ENCODE data around the gene PI16. TPM values are rescaled to one million over a fixed set of nuclear protein-coding genes. Genes with fewer than 3 reads are reported as not detected.

Gene PI16
- polyA plus RNA-seq, 1 of the 3 experiments (the other 2 are of a cell fraction) = 0.02 TPM

- H2AFZ ChIP-seq (ENCODE audit: low read depth) = no peak overlapping the region
These were observed 26.6 kb upstream of the PI16 start for GRCh38 chr6:36927691-36928546.

GRCh38 chr6:36928547-36928918 lies 26.0 kb upstream of the PI16 start:
- DNase-seq = no peak
- H3K27ac ChIP-seq (ENCODE audit: low read depth in 2 of 2, low read length in 1 of 2) = no peak overlapping the region
- no peaks in the 10 kb centered on the region for H3K27me3 ChIP-seq (ENCODE audit: insufficient read depth)
- no peak for TF ChIP-seq RAD21 (IDR thresholded peaks at IDR 0.05; ENCODE audit: low read length)
- TF ChIP-seq RXRA (IDR thresholded peaks at IDR 0.05; ENCODE audit: borderline replicate concordance, low read depth) = no peak
- no peak for TF ChIP-seq USF2 (IDR thresholded peaks at IDR 0.05; ENCODE audit: borderline replicate concordance, low read depth, low read length)
- TF ChIP-seq MAX (IDR thresholded peaks at IDR 0.05; ENCODE audit: low read depth) = no peak
- TF ChIP-seq TAF1 (IDR thresholded peaks at IDR 0.05; ENCODE audit: borderline replicate concordance, low read depth, low read length) = no peak
- TF ChIP-seq TCF12 (IDR thresholded peaks at IDR 0.05) = no peak
- TF ChIP-seq RCOR1 (IDR thresholded peaks at IDR 0.05; ENCODE audit: low read length) = no peak
- no peak for TF ChIP-seq JUND (IDR thresholded peaks at IDR 0.05)
- TF ChIP-seq MXI1 (IDR thresholded peaks at IDR 0.05; ENCODE audit: low read depth, low read length) = no peak
- POLR2A ChIA-PET = no interaction called here
- no peak overlapping the region for H3K4me3 ChIP-seq (ENCODE audit: low read depth in 2 of 2, low read length in 1 of 2)
- H3K9ac ChIP-seq = no peak overlapping the region
- WGBS (ENCODE audit: low lambda C conversion rate) = 93% methylated on average over 7 of the region's 7 CpGs
- peaks cover 0 to 5% of the 10 kb centered on the region in 2 experiments; a peak in 1 of 4 replicates for H3K4me1 ChIP-seq (ENCODE audit: control insufficient read depth in 1 of 2, insufficient read depth in 2 of 2, low read depth in 1 of 2, low read length in 1 of 2)
- no peaks in the 10 kb centered on the region for H4K20me1 ChIP-seq (ENCODE audit: insufficient read depth)
- H3K79me2 ChIP-seq (ENCODE audit: insufficient read depth) = no peaks in the 10 kb centered on the region
- H3F3A ChIP-seq (replicated peaks; ENCODE audit: insufficient read depth) = peaks cover 3% of the 10 kb centered on the region
- H3K36me3 ChIP-seq (replicated peaks in 1 of 2; ENCODE audit: control insufficient read depth in 1 of 2, insufficient read depth in 2 of 2, low read length in 1 of 2) = peaks cover 11 to 17% of the 10 kb centered on the region in 2 experiments
- CTCF ChIA-PET = no interaction called here
- H2AFZ ChIP-seq (ENCODE audit: low read depth) = no peak overlapping the region
- H3K4me2 ChIP-seq = no peak overlapping the region
- H3K9me2 ChIP-seq = no peaks in the 10 kb centered on the region
- no peaks in the 10 kb centered on the region for H3K9me3 ChIP-seq

More at GRCh38 chr6:36927691-36928546, 26.6 kb upstream of the PI16 start:
- DNase-seq = no peak
- no peak overlapping the region for H3K27ac ChIP-seq (ENCODE audit: low read depth in 2 of 2, low read length in 1 of 2)
- H3K27me3 ChIP-seq (ENCODE audit: insufficient read depth) = no peaks in the 10 kb centered on the region
- H3K4me2 ChIP-seq = no peak overlapping the region
- CTCF ChIA-PET = interaction anchor here (1.1 to 1.5 kb wide), 2 partner anchors 77 to 90 kb away, joined by 3 to 6 read pairs; no protein-coding TSS in a partner anchor
- no peak overlapping the region for H3K4me3 ChIP-seq (ENCODE audit: low read depth in 2 of 2, low read length in 1 of 2)
- no peak for TF ChIP-seq GATA2 (CRISPR knock-in tag; IDR thresholded peaks at IDR 0.05)
- 0 out of 2 replicates have a peak, but pooled peaks have one; percentile 4 for TF ChIP-seq PBX3 (IDR thresholded peaks at IDR 0.05)
- TF ChIP-seq RXRA (IDR thresholded peaks at IDR 0.05; ENCODE audit: borderline replicate concordance, low read depth) = no peak
- 90% methylated on average over 10 of the region's 13 CpGs for WGBS (ENCODE audit: low lambda C conversion rate)
- H4K20me1 ChIP-seq (ENCODE audit: insufficient read depth) = no peaks in the 10 kb centered on the region
- H3K9me3 ChIP-seq = no peaks in the 10 kb centered on the region
- no peak overlapping the region for H3K9ac ChIP-seq
- H3K4me1 ChIP-seq (ENCODE audit: control insufficient read depth in 1 of 2, insufficient read depth in 2 of 2, low read depth in 1 of 2, low read length in 1 of 2) = peaks cover 0 to 5% of the 10 kb centered on the region in 2 experiments; a peak in 1 of 4 replicates
- H3K79me2 ChIP-seq (ENCODE audit: insufficient read depth) = no peaks in the 10 kb centered on the region
- peaks cover 11 to 22% of the 10 kb centered on the region in 2 experiments for H3K36me3 ChIP-seq (replicated peaks in 1 of 2; ENCODE audit: control insufficient read depth in 1 of 2, insufficient read depth in 2 of 2, low read length in 1 of 2)
- no peaks in the 10 kb centered on the region for H3F3A ChIP-seq (replicated peaks; ENCODE audit: insufficient read depth)
- POLR2A ChIA-PET = no interaction called here
- no peaks in the 10 kb centered on the region for H3K9me2 ChIP-seq
